NCI-H2081 (cell line): Measurements from ENCODE around the gene TMEM184C.

Experiments
- DNase-seq, 2 experiments: peaks; one replicate each; lab custom pipeline; 2025; lab: John Stamatoyannopoulos, UW

The TMEM184C gene

DNA sequence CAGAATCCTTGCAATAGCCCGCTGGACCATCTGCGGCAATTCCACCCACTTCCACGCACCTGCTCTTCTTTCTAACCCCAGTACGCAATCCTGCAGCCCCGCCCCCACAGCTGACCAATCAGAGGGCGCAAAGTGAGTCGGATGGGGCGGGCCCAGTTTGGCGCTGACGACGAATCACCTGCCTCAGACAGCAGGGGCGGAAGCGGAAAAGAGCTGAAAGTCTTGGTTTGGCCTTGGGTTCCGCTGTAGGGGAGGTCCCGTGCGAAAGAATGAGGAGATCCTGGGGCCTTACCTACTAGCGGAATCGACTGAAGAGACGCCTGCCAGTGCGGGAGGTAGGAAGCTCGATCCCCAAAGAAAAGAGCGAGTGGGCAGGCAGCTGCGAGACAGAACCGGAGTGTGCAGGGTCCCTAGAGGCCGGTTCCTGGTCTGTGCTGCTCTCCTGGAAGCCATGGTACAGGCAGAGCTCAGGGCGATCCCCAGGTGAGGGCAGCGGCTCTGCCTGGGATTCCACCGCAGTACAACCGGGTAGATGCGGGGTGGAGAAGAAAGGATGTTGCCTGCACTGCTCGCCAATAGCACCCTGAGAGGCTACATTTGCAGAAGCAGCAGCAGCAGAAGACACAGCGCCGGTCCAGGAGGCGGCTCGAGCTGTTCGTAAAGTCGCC lies at the start of gene TMEM184C:
Gene TMEM184C (plus strand): TSS at position 225 of the 668 bp plus-strand sequence. CDS start 560 bp downstream, outside the sequence.
- peak; percentile 88 to 93 for DNase-seq

DNA sequence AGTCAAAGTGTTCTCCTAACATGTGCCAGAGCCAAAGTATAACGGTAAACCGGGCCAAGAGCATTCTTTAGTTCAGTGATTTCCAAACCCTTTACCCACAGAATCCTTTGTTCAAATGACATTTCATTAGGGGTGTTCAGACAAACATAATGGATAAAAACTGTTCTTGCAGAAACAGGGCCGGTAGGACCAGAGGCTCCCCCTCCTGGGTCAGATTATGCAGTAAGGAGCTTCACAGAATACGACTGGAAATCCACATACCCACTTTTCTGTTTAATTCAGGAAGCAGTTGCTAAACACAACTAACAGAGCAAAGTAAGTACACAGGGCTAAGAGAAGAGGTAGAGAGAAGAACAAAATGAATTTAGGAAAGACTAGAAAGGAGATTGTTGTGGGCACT lies 46.6 kb upstream of the TMEM184C start:
- DNase-seq: no peak

- DNase-seq: no peak
Measured at GRCh38 chr4:147571036-147571770, 46.0 kb upstream of the TMEM184C start.

GRCh38 chr4:147576084-147576483 lies 41.1 kb upstream of the TMEM184C start:
- no peak for DNase-seq

DNA sequence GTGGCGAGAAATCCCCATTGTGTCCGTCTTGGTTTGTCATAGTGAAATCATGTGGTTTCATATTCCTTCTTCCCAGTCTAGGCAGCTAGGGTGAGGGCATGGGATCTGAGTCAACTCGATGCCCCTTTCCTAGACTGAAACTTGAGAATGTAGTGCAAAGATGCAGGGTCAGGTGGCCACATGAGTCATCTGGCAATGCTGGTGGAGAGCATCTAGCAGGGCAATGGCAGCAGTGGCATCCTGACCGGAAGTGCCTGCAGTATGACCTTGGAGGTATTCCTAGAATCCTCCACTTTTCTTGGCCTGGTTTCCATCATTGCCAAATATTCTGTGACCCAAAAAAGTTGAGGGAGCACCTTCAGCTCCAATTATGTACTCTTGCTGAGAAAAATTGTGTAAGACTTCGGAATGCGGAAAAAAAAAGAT lies 39.1 kb upstream of the TMEM184C start:
- no peak for DNase-seq

DNA sequence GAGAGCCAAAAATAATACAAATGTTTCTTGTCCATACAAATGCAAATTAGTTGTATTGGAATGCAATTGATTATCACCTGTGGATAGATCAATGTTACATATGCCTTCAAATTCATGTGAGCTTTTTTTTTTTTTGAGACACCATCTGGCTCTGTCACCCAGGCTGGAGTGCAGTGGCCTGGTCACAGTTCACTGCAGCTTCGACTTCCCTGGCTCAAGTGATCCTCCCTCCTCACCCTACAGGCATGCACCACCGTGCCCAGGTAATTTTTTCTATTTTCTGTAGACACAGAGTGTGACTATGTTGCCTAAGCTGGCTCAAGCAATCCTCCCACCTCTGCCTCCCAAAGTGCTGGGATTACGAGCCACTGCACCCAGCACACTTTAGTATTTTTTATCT lies 38.6 kb upstream of the TMEM184C start:
- no peak for DNase-seq

- DNase-seq: no peak
Measured at GRCh38 chr4:147580396-147580795, 36.8 kb upstream of the TMEM184C start.

- DNase-seq: no peak
Measured at GRCh38 chr4:147581606-147582350, 35.4 kb upstream of the TMEM184C start.

DNA sequence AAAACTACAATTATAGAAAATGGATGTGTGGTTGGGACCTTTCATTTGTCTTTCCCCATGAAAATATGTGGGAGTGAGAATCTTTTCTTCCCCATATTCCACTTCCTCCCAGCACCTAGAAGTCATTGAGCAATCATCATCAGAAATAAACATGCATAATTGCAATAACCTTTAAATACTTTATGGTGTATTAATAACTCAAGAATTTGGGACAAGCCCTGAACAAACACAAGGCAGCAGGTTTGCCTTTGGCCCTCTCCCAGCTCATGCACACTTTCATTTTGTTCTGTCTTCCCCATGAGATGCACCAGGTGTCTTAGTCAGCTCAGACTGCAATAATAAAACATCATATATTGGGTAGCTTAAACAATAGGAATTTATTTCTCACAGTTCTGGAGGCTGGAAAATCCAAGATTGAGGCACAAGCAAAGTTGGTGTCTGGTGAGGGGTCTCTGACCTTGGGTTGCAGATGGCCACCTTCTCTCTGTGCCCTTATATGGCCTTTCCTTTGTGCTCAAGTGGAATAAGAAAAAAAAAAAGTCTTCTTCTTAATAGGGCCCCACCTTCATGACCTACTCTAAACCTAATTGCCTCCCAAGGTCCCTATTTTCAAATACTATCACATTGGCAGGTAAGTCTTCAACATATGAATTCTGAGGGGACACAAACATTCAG lies 34.7 kb upstream of the TMEM184C start:
- no peak for DNase-seq

- no peak for DNase-seq
Measured at GRCh38 chr4:147583876-147584275, 33.3 kb upstream of the TMEM184C start.

DNA sequence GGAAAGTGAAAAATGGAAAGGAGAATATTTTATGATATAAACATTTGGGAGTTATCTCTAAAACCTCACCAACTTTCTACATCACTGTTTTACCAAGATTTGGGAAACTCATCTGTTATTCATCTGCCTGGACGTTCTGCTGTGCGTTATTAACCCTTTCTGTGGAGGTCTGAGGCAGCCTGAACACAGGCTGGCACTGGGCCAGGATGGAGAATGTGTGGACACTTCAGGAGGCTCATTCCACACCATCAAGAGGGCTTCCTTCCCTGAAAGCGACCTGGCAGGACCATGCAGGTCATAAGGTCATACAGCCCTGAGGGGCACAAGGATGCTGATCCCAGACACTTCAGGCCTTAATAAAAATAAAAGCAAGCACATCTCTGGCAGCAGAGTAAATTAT lies 31.2 kb upstream of the TMEM184C start:
- no peak for DNase-seq

GRCh38 chr4:147586637-147587036 lies 30.6 kb upstream of the TMEM184C start:
- no peak for DNase-seq

DNA sequence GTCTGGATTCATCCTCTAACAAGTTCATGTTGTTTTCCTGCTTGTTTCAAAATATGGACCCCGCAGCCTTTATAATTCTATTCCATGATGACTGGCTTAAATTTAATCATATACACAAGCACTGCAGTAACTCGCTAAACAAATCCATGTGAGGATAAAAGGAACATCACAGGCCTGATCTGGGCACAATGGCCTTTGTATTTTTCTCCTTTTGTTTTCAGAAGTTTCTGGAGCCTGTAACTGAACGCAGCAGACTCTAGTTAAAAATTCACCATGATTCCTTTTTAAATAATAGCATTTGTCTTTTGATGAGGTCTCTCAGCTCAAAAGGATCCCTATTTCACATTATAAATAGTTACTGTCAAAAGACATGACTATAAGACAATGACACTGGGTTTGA lies 30.2 kb upstream of the TMEM184C start:
- DNase-seq: no peak

GRCh38 chr4:147589586-147589985 lies 27.6 kb upstream of the TMEM184C start:
- DNase-seq: no peak

- peak; percentile 21 to 33 for DNase-seq
Measured at GRCh38 chr4:147590249-147590920, 26.8 kb upstream of the TMEM184C start.

- no peak for DNase-seq
Measured at GRCh38 chr4:147591106-147591505, 26.1 kb upstream of the TMEM184C start.

GRCh38 chr4:147594107-147594506 lies 23.1 kb upstream of the TMEM184C start:
- no peak for DNase-seq

DNA sequence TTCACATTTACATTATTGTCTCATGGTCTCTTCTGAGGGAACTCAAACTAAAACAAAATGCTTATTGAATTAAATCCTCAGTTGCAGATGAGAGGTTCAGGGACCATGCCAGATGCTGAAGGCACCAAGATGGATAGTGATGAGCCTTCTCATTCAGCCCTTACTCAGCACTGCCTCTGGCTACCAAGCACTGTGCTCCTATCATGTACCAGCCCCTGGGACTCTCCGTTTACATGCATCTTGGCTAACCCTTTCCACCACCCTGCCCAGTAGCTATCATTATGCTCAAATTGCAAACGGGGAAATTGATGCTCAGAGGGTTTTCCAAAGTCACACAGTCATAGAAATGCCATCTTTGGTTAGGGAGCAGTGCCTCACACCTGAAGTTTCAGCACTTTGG lies 22.6 kb upstream of the TMEM184C start:
- DNase-seq: no peak

- no peak for DNase-seq
Measured at GRCh38 chr4:147596377-147596776, 20.8 kb upstream of the TMEM184C start.

DNA sequence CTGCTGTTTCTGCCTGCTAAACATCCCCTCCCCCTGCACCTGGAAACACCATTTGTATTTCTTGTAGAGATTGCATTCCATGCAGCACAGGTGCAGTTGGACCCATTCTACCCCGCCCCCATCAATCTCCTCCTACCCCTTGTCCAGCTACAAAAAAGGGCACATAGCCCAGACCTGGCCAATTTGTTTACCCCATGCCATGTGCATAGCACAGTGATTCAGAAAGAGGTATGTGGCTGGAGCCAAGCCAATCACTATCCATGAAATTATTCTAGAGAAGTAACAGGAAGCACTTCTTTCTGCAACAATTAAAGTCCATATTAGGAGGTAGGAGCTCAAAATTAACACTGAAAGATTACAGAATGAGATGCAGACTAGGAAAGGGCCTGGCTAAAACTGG lies 20.2 kb upstream of the TMEM184C start:
- DNase-seq: peak in 1 of 2 experiments; percentile 46

GRCh38 chr4:147597561-147597960 lies 19.6 kb upstream of the TMEM184C start:
- DNase-seq: no peak

- DNase-seq: no peak
Measured at GRCh38 chr4:147599206-147599605, 18.0 kb upstream of the TMEM184C start.
